RWPE1 (cell line): Measurements from ENCODE around the gene TIMP2.

ENCODE experiments used
- CTCF ChIA-PET: fragments of 350-600 bp; sonication (Branson Sonifier 250); formaldehyde crosslinking; extraction: SDS; loops from one replicate; lab custom pipeline; 2021; lab: Yijun Ruan, JAX
- POLR2A ChIA-PET: fragments of 400-600 bp; formaldehyde crosslinking; extraction: SDS; loops from one replicate; lab custom pipeline; 2020; ENCODE audit warnings: antibody characterized with exemption; ENCODE audit not compliant: low non-redundant PET; lab: Yijun Ruan, JAX
- DNase-seq: peaks from one replicate; pipeline ENCODE4 v3.0.0; 2012; ENCODE audit warnings: low spot score
- H3K27ac ChIP-seq: fragments of 450-650 bp; 2 replicates; pipeline ENCODE4 v1.5.1; 2017
- TF ChIP-seq, protein P1 (sequence below): fragments of 450-650 bp; conservative IDR thresholded peaks from 2 replicates; pipeline ENCODE4 v1.5.1; 2017; ENCODE audit warnings: low read depth, mild to moderate bottlenecking

TIMP2 gene

GRCh38 chr17:78839235-78839761, 85.9 kb downstream of the TIMP2 start:
- peak; percentile 75 for DNase-seq
- CTCF ChIA-PET, result interaction anchor here (0.6 kb wide), 1 partner anchor 1344 kb away, joined by 5 read pairs; no protein-coding TSS in a partner anchor
- TF ChIP-seq, protein P1, sequence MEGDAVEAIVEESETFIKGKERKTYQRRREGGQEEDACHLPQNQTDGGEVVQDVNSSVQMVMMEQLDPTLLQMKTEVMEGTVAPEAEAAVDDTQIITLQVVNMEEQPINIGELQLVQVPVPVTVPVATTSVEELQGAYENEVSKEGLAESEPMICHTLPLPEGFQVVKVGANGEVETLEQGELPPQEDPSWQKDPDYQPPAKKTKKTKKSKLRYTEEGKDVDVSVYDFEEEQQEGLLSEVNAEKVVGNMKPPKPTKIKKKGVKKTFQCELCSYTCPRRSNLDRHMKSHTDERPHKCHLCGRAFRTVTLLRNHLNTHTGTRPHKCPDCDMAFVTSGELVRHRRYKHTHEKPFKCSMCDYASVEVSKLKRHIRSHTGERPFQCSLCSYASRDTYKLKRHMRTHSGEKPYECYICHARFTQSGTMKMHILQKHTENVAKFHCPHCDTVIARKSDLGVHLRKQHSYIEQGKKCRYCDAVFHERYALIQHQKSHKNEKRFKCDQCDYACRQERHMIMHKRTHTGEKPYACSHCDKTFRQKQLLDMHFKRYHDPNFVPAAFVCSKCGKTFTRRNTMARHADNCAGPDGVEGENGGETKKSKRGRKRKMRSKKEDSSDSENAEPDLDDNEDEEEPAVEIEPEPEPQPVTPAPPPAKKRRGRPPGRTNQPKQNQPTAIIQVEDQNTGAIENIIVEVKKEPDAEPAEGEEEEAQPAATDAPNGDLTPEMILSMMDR, result no peak
- peak overlapping the region; percentile 88 for H3K27ac ChIP-seq
- POLR2A ChIA-PET, result no interaction called here

DNA sequence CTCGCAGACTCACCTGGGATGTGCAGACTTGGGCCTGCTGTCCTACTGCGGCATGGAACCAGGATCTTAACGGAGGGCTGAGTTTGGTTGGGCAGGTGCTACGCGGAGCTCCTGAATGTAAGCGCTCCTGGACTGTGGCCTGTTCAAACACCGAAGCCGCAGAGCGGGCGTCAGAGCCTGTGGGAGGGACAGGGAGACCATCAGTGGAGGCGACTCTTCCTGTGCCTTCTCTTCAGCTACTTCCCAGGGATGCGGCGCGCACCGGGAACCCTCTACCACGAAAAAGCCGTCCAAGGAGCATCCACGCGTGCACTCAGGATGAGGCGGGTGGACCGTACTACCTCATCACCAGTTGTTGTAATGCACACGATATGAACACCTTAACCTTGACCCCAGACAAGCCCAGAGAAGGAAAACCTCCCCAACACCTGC, 86.6 kb downstream of the TIMP2 start:
- H3K27ac ChIP-seq, result peak overlapping the region; percentile 39
- TF ChIP-seq, protein P1, result no peak
- POLR2A ChIA-PET, result no interaction called here
- CTCF ChIA-PET, result interaction anchor here (0.6 kb wide), 1 partner anchor 1345 kb away, joined by 5 read pairs; no protein-coding TSS in a partner anchor
- DNase-seq, result no peak

- DNase-seq, result no peak
- ChIA-PET CTCF (interaction anchor here (0.5 kb wide), 1 partner anchor 28 kb away, joined by 3 read pairs; no protein-coding TSS in a partner anchor), POLR2A (no interaction called here)
- H3K27ac ChIP-seq, result no peak overlapping the region
- TF ChIP-seq, protein P1, result no peak
Measured at GRCh38 chr17:78836420-78837021, 88.7 kb downstream of the TIMP2 start.

DNA sequence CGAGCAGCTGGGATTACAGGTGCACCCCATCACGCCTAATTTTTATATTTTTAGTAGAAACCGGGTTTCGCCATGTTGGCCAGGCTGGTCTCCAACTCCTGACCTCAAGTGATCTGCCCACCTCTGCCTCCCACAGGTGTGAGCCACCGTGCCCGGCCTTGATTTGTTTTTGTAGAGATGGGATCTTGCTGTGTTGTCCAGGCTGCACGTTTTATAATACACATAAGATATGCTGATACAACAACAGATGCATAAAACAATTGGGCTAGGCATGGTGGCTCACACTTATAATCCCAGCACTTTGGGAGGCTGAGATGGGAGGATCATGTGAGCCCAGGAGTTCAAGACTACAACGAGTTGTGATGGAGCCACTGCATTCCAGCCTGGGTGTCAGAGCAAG, 90.6 kb downstream of the TIMP2 start:
- POLR2A ChIA-PET, result no interaction called here

DNA sequence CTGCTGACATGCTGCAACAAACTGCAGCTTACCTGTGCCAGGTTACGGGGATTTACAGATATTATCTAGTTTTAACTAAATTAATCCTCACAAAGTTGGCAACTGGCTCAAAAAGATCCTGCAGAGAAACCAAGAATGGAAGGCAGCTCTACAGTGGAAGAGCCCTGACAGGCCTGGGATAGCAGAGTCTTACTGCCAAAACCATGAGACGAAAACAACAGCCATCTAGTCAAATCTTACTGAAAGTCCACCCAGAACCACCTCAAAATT, 92.7 kb downstream of the TIMP2 start:
- ChIA-PET CTCF (no interaction called here), POLR2A (interaction anchor here (0.5 to 0.6 kb wide), 2 partner anchors 13 to 251 kb away, joined by 3 read pairs; no protein-coding TSS in a partner anchor)
- TF ChIP-seq, protein P1, result no peak
- no peak overlapping the region; the same call in 1 of the 2 replicates for H3K27ac ChIP-seq
- no peak for DNase-seq

More for the DNA sequence above, 90.6 kb downstream of the TIMP2 start:
- no peak for DNase-seq
- CTCF ChIA-PET, result no interaction called here
- TF ChIP-seq, protein P1, result no peak
- no peak overlapping the region for H3K27ac ChIP-seq

DNA sequence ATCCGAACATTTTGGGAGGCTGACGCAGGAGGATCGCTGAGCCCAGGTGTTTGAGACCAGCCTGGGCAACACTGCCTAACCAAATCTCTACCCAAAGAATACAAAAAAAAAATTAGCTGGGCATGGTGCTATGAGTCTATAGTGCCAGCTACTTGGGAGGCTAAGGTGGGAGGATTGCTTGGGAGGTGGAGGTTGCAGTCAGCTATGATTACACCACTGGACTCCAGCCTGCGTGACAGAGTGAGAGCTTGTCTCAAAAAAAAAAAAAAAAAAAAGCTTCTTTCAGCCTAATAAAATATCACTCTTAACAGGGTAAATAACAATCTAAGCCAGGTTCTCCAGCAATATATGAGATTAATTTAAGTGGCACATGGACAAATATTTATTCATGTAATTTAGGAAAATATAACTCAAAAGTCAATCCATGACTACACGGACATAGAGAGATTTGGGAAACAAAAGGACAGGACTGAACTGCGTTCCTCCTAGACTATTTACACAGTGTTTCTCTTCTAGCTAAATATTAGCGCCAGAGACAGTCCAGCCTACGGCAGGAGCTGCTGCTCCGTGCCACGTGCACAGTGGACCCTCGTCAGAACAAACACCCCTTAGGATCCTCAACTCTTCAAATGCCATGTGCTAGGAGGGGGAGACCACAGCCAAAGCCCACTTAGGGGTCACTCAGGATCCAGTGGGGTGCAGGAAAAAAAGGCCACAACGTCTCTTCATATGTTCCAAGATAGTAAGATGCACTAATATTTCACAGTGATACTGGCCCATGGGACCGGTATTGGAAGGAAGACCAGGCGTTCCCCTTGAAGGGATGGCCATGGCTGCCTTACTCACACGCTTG, 93.3 kb downstream of the TIMP2 start:
- CTCF ChIA-PET, result interaction anchor here (0.5 kb wide), 1 partner anchor 12 kb away, joined by 4 read pairs; no protein-coding TSS in a partner anchor
- POLR2A ChIA-PET, result interaction anchor here (0.5 to 0.6 kb wide), 3 partner anchors 12 to 251 kb away, joined by 3 to 6 read pairs (median 3); no protein-coding TSS in a partner anchor
- TF ChIP-seq, protein P1, result no peak
- no peak overlapping the region; the same call in 1 of the 2 replicates for H3K27ac ChIP-seq
- DNase-seq, result no peak
